Measurements from ENCODE around the gene KLHL14. TPM values are rescaled to one million over a fixed set of nuclear protein-coding genes. Genes with fewer than 3 reads are reported as not detected.

KLHL14 gene
- total RNA-seq, 1 experiment from 2014 or later: not detected

- H4K20me1 ChIP-seq (ENCODE audit: insufficient read depth): no peaks in the 10 kb centered on the region
- ChIA-PET POLR2A (no interaction called here), CTCF (no interaction called here), RAD21 (ENCODE audit: low non-redundant PET in 1 of 2, low total read pairs in 2 of 2, uncharacterized antibody in 2 of 2, unreplicated experiment in 2 of 2) (no interaction called here)
- ATAC-seq (no peak), DNase-seq (ENCODE audit: low read depth, low spot score) (no peak)
- H3K36me3 ChIP-seq (ENCODE audit: control insufficient read depth in 1 of 2, insufficient read depth in 2 of 2, low read length in 2 of 2): no peaks in the 10 kb centered on the region
- no peak overlapping the region for H3K4me3 ChIP-seq (replicated peaks in 1 of 2; ENCODE audit: low read depth in 1 of 2, low read length in 2 of 2)
- H3K27me3 ChIP-seq (ENCODE audit: insufficient read depth, low read length): no peaks in the 10 kb centered on the region
- no peak for TF ChIP-seq RAD21 (IDR thresholded peaks at IDR 0.05; ENCODE audit: low read depth)
- TF ChIP-seq CBX3 (IDR thresholded peaks at IDR 0.05; ENCODE audit: low read depth): no peak
- no peak for TF ChIP-seq CEBPB (IDR thresholded peaks at IDR 0.05; ENCODE audit: low read depth)
- no peak for TF ChIP-seq ATF3 (IDR thresholded peaks at IDR 0.05)
- TF ChIP-seq JUND (IDR thresholded peaks at IDR 0.05): no peak
- no peak for TF ChIP-seq SIN3A (IDR thresholded peaks at IDR 0.05; ENCODE audit: low read depth)
- TF ChIP-seq CTCF (IDR thresholded peaks at IDR 0.05 in 2 of 3, conservative IDR thresholded peaks at IDR 0.05 in 1 of 3; ENCODE audit: borderline replicate concordance in 1 of 3, insufficient read depth in 1 of 3, low read depth in 2 of 3, low read length in 2 of 3): no peak
- no peak overlapping the region for H3K27ac ChIP-seq (ENCODE audit: low read depth, low read length)
- no peak overlapping the region for H2AFZ ChIP-seq (ENCODE audit: low read depth, low read length, poor library complexity, severe bottlenecking)
- no peaks in the 10 kb centered on the region for H3K79me2 ChIP-seq (ENCODE audit: insufficient read depth, low read length)
- BruUV-seq (replicated peaks): no TSS peak
- no peak overlapping the region for H3K9ac ChIP-seq (ENCODE audit: low read length)
- intact Hi-C loops (cut with micrococcal nuclease): no loop called here
- no peaks in the 10 kb centered on the region for H3K4me1 ChIP-seq (ENCODE audit: control insufficient read depth in 1 of 2, insufficient read depth in 2 of 2, low read length in 2 of 2)
- no peaks in the 10 kb centered on the region for H3K9me2 ChIP-seq (ENCODE audit: insufficient read depth)
- no peak overlapping the region for H3K4me2 ChIP-seq (ENCODE audit: low read length)
- H3K9me3 ChIP-seq (ENCODE audit: control insufficient read depth in 1 of 2, insufficient read depth in 1 of 2, low read depth in 1 of 2, low read length in 2 of 2): no peaks in the 10 kb centered on the region
Observed at GRCh38 chr18:32775628-32776027, 2.8 kb upstream of the KLHL14 start.

GRCh38 chr18:32773382-32773712 is 524 bp upstream of the KLHL14 start:
- ATAC-seq: no peak
- ChIA-PET CTCF (no interaction called here), POLR2A (no interaction called here), RAD21 (ENCODE audit: low non-redundant PET in 1 of 2, low total read pairs in 2 of 2, uncharacterized antibody in 2 of 2, unreplicated experiment in 2 of 2) (no interaction called here)
- no peak for DNase-seq (ENCODE audit: low read depth, low spot score)
- no peaks in the 10 kb centered on the region for H3K9me2 ChIP-seq (ENCODE audit: insufficient read depth)
- no peaks in the 10 kb centered on the region for H3K9me3 ChIP-seq (ENCODE audit: control insufficient read depth in 1 of 2, insufficient read depth in 1 of 2, low read depth in 1 of 2, low read length in 2 of 2)
- no peak overlapping the region for H3K4me3 ChIP-seq (replicated peaks in 1 of 2; ENCODE audit: low read depth in 1 of 2, low read length in 2 of 2)
- H3K79me2 ChIP-seq (ENCODE audit: insufficient read depth, low read length): no peaks in the 10 kb centered on the region
- BruUV-seq (replicated peaks): no TSS peak
- no peaks in the 10 kb centered on the region for H3K36me3 ChIP-seq (ENCODE audit: control insufficient read depth in 1 of 2, insufficient read depth in 2 of 2, low read length in 2 of 2)
- no peak overlapping the region for H3K9ac ChIP-seq (ENCODE audit: low read length)
- no peak overlapping the region for H3K4me2 ChIP-seq (ENCODE audit: low read length)
- H3K27me3 ChIP-seq (ENCODE audit: insufficient read depth, low read length): no peaks in the 10 kb centered on the region
- no peak overlapping the region for H2AFZ ChIP-seq (ENCODE audit: low read depth, low read length, poor library complexity, severe bottlenecking)
- intact Hi-C loops (cut with micrococcal nuclease): no loop called here
- no peak overlapping the region for H3K27ac ChIP-seq (ENCODE audit: low read depth, low read length)
- H4K20me1 ChIP-seq (ENCODE audit: insufficient read depth): no peaks in the 10 kb centered on the region
- H3K4me1 ChIP-seq (ENCODE audit: control insufficient read depth in 1 of 2, insufficient read depth in 2 of 2, low read length in 2 of 2): no peaks in the 10 kb centered on the region
- TF ChIP-seq POLR2AphosphoS5 (IDR thresholded peaks at IDR 0.05; ENCODE audit: low read depth, low read length) (no peak), FOSL1 (IDR thresholded peaks at IDR 0.05; ENCODE audit: low read depth) (no peak), YY1 (IDR thresholded peaks at IDR 0.05; ENCODE audit: extremely low read depth, insufficient replicate concordance, low read depth, low read length) (no peak), SIN3A (IDR thresholded peaks at IDR 0.05; ENCODE audit: low read depth) (no peak), EGR1 (IDR thresholded peaks at IDR 0.05; ENCODE audit: low read depth) (no peak), CTCF (IDR thresholded peaks at IDR 0.05 in 2 of 3, conservative IDR thresholded peaks at IDR 0.05 in 1 of 3; ENCODE audit: borderline replicate concordance in 1 of 3, insufficient read depth in 1 of 3, low read depth in 2 of 3, low read length in 2 of 3) (no peak), REST (IDR thresholded peaks at IDR 0.05; ENCODE audit: low read depth) (no peak), ZFX (IDR thresholded peaks at IDR 0.05) (no peak), TCF7L2 (IDR thresholded peaks at IDR 0.05; ENCODE audit: borderline replicate concordance, extremely low read depth, insufficient read depth, insufficient read length) (no peak)
